GM18867 (cell line): Measurements from ENCODE around the gene GINS1.

Source experiments
- ATAC-seq: cut with Tn5 transposase; IDR thresholded peaks from one replicate; pipeline ENCODE4 v1.9.1; 2021; ENCODE audit warnings: mild to moderate bottlenecking, moderate library complexity; ENCODE audit not compliant: unreplicated experiment

The GINS1 gene

DNA sequence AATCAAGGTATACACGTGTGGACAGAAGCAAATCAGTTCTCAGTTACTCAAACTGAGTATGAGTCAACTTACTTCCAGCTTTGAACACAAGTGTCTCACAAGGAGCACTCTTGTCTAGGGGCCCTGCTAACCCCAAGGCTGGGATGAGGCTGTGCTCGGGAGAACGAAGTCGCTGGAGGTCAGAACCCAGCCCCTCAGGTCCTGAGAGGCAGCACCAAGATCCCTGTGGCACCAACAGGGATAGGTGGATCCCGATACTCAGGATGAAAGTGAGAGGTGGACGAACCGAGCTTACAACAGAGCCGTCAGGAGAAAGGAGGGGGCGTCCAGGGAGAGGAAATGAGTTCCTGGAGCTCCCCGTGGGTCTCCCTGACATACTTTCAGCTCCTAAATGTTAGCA, 85.7 kb downstream of the GINS1 start:
- no peak for ATAC-seq

DNA sequence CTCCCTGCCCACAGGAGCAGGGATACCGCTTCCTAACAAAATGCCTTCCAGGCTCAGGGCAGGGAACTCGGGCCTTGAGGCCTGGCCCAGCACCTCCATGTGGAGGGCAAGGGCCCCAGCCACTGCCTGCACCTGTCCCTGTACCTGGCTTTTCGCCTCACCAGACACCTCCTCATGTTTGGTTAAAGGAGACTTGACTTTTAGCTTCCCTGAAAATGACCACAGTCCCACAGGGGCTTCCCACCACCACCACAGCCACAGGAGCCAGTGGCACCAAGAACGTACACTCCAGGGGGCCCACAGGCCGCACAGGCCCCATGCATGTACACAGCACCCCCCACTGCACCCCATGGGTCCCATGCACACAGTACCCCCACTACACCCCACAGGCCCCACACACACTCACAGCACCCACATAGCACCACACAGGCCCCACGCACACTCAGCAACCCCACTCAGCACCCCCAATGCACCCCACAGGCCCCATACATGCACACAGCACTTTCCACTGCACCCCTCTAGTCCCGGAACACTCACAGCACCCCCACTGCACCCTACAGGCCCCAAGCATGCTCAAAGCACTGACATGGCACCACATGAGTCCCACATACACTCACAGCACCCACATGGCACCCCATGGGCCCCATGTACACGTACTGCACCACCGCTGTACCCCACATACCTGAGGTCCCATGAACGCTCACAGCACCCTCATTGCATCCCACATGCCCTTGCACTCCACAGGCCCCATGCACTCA, 86.5 kb downstream of the GINS1 start:
- no peak for ATAC-seq

DNA sequence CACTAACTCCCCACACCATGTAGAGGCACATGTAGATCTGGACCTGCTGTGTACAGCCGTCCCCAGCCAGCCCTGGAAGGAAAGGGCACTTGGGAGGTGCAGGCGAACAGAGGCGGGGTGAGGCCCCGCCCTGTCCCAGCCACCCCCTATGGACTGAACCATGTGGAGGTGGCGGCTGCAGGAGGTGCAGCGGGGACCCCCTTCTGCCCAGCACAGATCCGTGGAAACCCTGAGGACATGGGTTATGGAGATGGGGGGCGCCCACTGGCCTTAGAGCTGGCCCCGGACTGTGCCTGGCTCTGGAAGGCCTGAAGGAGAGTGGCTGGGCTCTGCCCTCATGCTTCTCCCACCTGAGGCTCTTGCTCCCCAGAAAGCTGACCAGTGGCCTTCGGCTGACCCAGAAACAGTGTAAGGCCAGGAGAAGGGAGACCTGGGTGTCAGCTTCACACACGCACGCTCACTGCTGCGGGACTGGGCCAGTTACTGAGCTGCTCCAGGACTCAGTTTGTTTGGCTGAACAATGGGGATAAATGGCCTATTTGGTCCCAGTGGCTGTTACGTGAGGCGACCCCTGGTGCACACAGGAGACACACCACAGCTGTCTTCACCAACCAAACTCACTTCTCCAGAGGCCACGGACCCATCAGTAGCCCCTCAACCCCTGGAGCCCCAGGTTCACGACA, 87.2 kb downstream of the GINS1 start:
- no peak for ATAC-seq

DNA sequence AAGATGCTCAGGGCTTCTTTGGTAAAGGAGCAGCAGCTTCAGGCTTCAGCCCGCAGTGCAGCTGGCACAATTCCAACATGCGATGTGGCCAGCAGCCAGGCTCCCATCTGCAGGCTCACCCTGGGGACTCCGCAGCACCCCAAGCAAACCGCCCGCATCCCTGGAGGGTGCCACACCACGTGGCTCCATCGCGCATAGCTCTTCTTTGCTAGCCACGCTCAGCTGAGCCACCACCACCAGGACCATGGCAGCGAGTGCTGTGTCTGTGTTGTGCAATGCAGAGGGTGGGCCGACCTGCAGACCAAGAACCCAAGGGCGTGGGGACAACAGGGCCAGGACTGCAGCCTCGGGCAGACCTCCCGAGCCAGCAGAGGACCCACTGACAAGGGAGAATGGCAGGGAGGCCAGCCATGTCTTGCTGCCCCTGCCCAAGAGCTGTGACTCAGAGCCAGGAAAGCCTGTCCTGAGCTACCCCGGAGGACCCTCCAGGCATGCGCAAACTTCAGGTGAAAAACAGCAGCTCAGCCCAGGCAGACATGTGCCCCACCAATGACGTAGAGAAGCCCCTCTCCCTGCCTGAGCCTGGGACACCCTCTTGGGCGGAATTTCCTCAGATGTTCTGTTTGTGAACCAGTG, 87.8 kb downstream of the GINS1 start:
- no peak for ATAC-seq

DNA sequence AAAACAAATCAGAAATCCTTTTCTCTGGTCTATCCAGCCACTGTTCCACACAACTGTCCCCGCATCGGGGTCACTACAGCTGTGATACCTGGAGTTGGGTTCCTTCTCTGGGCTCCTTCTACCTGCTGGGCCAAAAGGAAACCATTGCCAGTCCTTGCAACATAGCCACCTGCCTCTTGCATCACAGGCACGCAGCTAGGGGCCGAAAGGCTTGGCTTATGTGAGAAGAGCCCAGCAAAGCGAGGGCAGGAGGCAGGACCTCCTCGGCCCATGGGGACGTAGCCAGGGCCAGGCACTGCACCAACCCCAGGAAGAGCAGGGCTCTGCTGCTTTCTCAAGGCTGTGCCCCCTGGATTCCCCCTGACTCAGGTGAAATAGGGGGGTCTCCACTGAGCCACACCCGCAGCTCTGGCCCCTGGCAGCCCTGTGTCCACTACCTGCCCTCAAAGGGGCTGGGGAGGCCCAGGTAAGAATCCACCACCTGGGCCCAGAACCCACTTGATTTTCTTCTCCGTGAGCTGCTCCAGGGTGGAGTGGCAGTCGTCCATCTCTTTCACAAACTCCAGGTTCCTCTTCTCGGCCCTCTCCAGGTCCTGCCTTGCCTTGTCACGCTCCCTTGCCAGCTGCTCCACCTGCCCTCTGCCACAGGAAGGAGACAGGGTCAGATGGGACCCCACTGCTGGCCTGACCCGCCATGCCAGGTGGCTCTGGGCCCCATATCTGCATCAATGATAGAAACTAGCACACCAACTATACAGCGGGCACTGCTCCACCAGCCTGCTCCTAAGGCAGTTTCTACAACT, 88.9 kb downstream of the GINS1 start:
- ATAC-seq, result no peak

DNA sequence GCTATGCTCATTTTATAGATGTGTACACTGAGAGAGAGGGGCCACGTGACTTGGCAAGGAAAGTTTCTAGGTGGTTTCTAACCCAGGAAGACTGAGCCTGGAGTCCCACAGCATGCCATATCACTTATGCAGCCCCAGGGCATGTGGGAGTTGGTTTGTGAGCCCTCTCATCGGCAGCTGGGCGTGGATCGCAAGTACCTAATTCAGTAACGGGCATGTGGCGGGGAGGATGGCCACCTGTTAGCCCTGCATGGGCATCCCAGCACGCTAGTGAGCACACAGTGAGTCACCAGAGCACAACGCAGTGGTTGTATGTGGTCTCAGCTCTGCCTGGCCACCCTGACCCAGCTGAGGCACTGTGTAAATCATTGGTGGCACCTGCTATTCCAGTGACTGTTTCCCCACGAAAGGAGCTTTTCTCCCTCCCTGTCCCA, 89.5 kb downstream of the GINS1 start:
- no peak for ATAC-seq

DNA sequence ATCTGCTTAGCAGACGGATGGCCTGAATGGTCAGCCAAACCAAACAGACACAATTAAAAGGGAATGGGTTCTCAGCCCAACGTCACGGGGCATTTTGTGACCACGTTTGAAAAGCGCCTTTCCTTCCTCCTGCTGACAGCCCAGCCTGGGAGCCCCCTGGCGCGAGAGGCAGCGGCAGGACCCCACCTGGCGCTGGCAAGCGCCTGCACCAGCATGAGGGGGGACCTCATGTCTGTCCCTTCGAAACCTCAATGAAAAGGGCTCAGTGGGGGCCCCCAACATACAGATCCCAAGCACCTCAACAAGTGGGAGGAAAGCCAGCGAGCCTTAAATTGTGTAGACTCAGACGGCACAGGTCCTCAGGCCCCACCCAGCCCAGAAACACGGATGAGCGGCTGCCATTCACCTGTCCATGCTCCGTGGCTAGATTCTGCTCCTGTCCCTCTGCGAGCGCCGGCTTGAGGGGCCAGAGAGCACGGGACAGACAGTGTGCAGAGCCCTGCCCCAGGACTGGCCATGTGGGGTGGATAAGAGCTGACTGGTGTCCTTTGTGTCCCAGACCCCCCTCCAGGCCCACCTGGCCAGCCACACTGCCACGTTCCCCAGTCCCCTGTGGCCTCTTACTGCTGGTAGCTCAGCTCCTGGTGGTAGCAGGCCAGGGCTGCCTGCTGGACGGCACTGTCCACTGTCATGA, 90.3 kb downstream of the GINS1 start:
- ATAC-seq, result no peak
